Measurements from ENCODE around the gene WNT2.

DNA sequence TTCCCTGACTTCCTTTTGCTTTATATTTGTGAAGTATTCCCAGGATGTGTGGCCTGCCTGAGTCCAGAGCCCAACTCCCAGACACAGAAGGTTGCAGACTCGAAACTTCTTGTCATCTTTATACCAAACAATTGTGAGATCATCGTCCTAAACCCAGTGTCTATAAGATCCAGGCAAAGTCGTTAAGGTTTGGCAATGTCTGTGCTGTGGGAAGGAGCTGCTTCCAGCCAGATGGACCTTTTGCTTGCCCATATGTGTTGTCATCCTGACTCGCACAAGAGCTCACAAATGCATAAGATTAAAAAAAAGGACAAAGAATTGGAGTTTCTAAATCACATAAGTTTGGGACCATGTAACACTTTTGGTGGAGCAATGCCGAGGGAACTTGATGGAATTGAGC lies 37.0 kb downstream of the WNT2 start:
- TF ChIP-seq POLR2A (IDR thresholded peaks at IDR 0.05; ENCODE audit: low read length) = no peak
- TF ChIP-seq GATA1 (IDR thresholded peaks at IDR 0.05; ENCODE audit: low read depth, low read length) = no peak
